ENCODE data around the gene SYNE1.

The SYNE1 gene

DNA sequence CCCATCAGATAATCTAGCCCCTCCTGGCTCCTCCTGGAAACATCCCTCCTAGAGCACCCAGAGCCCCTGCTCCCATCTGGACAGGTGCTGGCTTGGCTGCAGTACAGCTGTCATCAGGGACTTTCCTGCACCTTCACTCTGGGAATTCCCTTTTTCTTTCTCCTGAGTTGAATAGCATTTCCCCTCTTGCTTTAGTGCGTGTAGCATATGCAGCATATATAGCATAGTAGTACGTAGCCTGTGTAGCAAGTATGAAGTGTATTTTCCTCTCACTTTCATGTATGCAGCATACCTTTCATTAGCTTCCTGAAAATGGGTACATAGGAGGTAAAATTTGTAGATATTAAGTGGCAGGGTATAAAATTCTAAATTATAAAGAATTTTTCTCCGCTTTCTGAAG lies 476.8 kb downstream of the SYNE1 start:
- Histone ChIP-seq H3K27me3 (ENCODE audit: control insufficient read depth, insufficient read depth, low read length) (no peaks in the 10 kb centered on the region), H3K9me3 (ENCODE audit: control insufficient read depth, low read length) (no peaks in the 10 kb centered on the region), H3K4me1 (no peaks in the 10 kb centered on the region), H3K4me2 (ENCODE audit: low read length) (no peak overlapping the region), H3K79me2 (no peaks in the 10 kb centered on the region), H3K4me3 (ENCODE audit: low read depth, low read length) (no peak overlapping the region), H2AFZ (no peak overlapping the region), H3K9ac (no peak overlapping the region), H3K36me3 (ENCODE audit: control insufficient read depth, insufficient read depth, low read length) (no peaks in the 10 kb centered on the region), H3K27ac (no peak overlapping the region)
- TF ChIP-seq, protein P1, sequence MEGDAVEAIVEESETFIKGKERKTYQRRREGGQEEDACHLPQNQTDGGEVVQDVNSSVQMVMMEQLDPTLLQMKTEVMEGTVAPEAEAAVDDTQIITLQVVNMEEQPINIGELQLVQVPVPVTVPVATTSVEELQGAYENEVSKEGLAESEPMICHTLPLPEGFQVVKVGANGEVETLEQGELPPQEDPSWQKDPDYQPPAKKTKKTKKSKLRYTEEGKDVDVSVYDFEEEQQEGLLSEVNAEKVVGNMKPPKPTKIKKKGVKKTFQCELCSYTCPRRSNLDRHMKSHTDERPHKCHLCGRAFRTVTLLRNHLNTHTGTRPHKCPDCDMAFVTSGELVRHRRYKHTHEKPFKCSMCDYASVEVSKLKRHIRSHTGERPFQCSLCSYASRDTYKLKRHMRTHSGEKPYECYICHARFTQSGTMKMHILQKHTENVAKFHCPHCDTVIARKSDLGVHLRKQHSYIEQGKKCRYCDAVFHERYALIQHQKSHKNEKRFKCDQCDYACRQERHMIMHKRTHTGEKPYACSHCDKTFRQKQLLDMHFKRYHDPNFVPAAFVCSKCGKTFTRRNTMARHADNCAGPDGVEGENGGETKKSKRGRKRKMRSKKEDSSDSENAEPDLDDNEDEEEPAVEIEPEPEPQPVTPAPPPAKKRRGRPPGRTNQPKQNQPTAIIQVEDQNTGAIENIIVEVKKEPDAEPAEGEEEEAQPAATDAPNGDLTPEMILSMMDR (IDR thresholded peaks at IDR 0.05) = no peak

DNA sequence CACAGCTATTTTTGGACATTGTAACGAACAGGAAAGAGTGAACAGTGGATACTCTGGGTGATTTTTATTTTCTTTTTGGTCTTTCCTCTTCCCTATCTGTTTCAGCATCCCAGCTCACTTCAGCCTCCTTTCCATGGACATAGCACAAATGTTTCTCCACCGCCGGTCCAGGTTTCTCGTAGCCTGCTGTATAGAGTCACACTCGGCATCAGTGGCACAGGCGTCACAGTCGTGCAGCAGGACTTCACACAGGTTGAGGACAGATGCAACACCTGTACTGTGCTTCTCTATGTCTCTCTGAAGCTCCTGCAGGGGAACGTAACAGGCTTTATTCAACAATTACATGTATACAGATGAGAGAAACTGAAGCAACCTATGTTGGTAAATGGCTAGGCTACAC lies 481.4 kb downstream of the SYNE1 start:
- H3K9ac ChIP-seq = no peak overlapping the region
- H3K4me1 ChIP-seq = no peaks in the 10 kb centered on the region
- no peaks in the 10 kb centered on the region for H3K27me3 ChIP-seq (ENCODE audit: control insufficient read depth, insufficient read depth, low read length)
- H2AFZ ChIP-seq = no peak overlapping the region
- TF ChIP-seq, protein P1 (IDR thresholded peaks at IDR 0.05) = no peak
- H3K9me3 ChIP-seq (ENCODE audit: control insufficient read depth, low read length) = no peaks in the 10 kb centered on the region
- H3K4me2 ChIP-seq (ENCODE audit: low read length) = no peak overlapping the region
- no peak overlapping the region for H3K27ac ChIP-seq
- H3K36me3 ChIP-seq (ENCODE audit: control insufficient read depth, insufficient read depth, low read length) = no peaks in the 10 kb centered on the region
- H3K79me2 ChIP-seq = no peaks in the 10 kb centered on the region
- H3K4me3 ChIP-seq (ENCODE audit: low read depth, low read length) = no peak overlapping the region

DNA sequence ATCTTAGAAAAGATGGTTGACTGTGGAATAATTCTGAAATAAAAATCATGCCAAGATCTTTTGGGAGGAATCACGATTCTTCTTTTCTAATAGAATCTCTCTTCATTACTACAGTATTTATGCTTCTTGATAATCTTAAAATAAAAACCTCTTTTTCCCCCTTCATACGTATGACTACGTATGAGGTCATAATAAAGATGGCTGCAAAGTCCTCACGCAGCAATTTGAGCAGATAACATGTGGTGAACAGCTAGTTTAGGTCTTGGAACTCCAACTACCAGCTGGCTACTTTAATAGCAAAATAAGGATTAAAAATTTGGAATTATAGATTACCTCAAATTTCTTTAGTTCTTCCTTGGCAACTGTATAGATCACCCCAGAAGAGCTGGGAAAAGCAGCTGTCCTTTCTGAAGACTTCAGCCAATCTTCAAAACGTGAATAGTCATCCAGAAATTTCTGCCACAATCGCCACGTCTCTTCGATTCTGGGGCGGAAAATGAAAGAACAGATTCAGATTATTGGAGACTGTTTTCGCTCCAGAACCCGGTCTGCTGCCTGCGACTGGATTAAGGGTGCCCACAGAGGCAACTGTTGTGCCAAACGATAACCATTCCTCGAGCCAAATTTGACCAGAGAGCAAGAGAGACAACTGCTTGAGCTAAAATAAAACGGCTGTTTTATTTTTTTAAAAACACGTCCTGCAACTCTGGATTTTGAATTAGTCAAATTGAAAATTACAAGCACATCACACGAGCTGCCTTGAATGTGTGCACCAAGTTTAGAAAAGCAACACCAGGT lies 482.4 kb downstream of the SYNE1 start:
- no peaks in the 10 kb centered on the region for H3K79me2 ChIP-seq
- no peaks in the 10 kb centered on the region for H3K36me3 ChIP-seq (ENCODE audit: control insufficient read depth, insufficient read depth, low read length)
- H2AFZ ChIP-seq = no peak overlapping the region
- no peak overlapping the region for H3K4me2 ChIP-seq (ENCODE audit: low read length)
- H3K4me1 ChIP-seq = no peaks in the 10 kb centered on the region
- H3K4me3 ChIP-seq (ENCODE audit: low read depth, low read length) = no peak overlapping the region
- TF ChIP-seq, protein P1 (IDR thresholded peaks at IDR 0.05) = no peak
- no peak overlapping the region for H3K9ac ChIP-seq
- H3K27me3 ChIP-seq (ENCODE audit: control insufficient read depth, insufficient read depth, low read length) = no peaks in the 10 kb centered on the region
- no peak overlapping the region for H3K27ac ChIP-seq
- H3K9me3 ChIP-seq (ENCODE audit: control insufficient read depth, low read length) = no peaks in the 10 kb centered on the region

DNA sequence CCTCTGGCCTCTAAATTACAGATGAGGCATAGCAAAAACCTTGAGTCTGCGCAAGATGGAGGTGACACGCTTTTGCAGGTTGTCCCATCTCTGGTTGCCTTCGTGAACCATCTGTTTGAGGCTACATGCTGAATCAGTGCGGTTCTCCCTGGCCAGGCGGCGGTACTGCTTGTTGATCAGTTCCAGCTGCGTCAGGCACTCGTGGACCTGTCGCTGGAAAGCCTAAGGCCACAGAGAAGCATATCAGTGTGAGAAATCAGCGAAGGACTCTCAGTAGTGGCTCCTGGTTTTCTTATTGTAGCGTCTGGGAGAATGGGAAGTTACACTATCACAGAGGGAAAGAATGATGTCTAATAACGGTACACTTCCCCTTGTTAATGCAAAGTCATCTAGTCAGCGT lies 485.2 kb downstream of the SYNE1 start:
- H3K9ac ChIP-seq = no peak overlapping the region
- no peaks in the 10 kb centered on the region for H3K79me2 ChIP-seq
- no peak overlapping the region for H3K4me2 ChIP-seq (ENCODE audit: low read length)
- no peak overlapping the region for H3K4me3 ChIP-seq (ENCODE audit: low read depth, low read length)
- H3K36me3 ChIP-seq (ENCODE audit: control insufficient read depth, insufficient read depth, low read length) = no peaks in the 10 kb centered on the region
- H3K27me3 ChIP-seq (ENCODE audit: control insufficient read depth, insufficient read depth, low read length) = no peaks in the 10 kb centered on the region
- H2AFZ ChIP-seq = no peak overlapping the region
- TF ChIP-seq, protein P1 (IDR thresholded peaks at IDR 0.05) = no peak
- H3K27ac ChIP-seq = no peak overlapping the region
- no peaks in the 10 kb centered on the region for H3K4me1 ChIP-seq
- no peaks in the 10 kb centered on the region for H3K9me3 ChIP-seq (ENCODE audit: control insufficient read depth, low read length)

DNA sequence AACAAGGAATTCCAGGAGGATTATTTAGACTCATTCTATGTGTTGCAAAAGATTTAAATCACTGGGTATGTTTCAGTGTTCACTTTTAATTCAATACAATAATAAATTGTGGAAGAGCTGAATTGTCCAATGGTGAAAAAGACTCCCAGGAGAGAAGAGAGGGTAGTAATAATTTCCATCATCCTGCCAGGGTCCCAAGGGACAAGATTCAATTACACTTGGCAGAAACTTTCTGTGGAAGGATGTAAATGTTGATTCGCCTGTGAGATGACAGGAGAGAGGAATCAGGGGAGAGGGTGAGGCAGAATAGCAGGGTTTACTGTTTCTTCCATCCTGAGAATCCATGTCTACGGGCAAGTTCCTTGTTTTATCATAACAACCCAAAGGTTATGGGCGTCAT lies 487.0 kb downstream of the SYNE1 start:
- Histone ChIP-seq H3K4me3 (ENCODE audit: low read depth, low read length) (no peak overlapping the region), H3K27ac (no peak overlapping the region), H3K9me3 (ENCODE audit: control insufficient read depth, low read length) (no peaks in the 10 kb centered on the region), H3K9ac (no peak overlapping the region), H3K79me2 (no peaks in the 10 kb centered on the region), H3K4me2 (ENCODE audit: low read length) (no peak overlapping the region), H3K27me3 (ENCODE audit: control insufficient read depth, insufficient read depth, low read length) (no peaks in the 10 kb centered on the region), H2AFZ (no peak overlapping the region), H3K4me1 (no peaks in the 10 kb centered on the region), H3K36me3 (ENCODE audit: control insufficient read depth, insufficient read depth, low read length) (no peaks in the 10 kb centered on the region)
- TF ChIP-seq, protein P1 (IDR thresholded peaks at IDR 0.05) = no peak
